Activated naive CD4-positive, alpha-beta T cell treated with anti-CD3 and anti-CD28 coated beads for 36 hours (primary cell): ENCODE measurements around the gene ARHGAP44. TPM values are rescaled to one million over a fixed set of nuclear protein-coding genes. Genes with fewer than 3 reads are reported as not detected.
"Not testable (repeated sequence)": the region's sequence is repeated elsewhere in the genome, so short reads cannot be mapped to it uniquely, and the experiment has no call there.

Experiments used
- CTCF ChIA-PET: fragments of 350-600 bp; sonication (Branson Sonifier 250); formaldehyde crosslinking; loops from one replicate; lab custom pipeline; 2021; ENCODE audit warnings: antibody characterized with exemption; lab: Charles Lee
- DNase-seq: peaks from one replicate; pipeline ENCODE4 v3.0.0-alpha.2; 2020
- H3K27ac Mint-ChIP-seq: one replicate; pipeline ENCODE4 v1.8.0; 2021; ENCODE audit warnings: mild to moderate bottlenecking, mixed read lengths
- H3K27me3 Mint-ChIP-seq: one replicate; pipeline ENCODE4 v1.8.0; 2021; ENCODE audit warnings: low read depth, mixed read lengths
- H3K36me3 Mint-ChIP-seq: one replicate; pipeline ENCODE4 v1.8.0; 2021; ENCODE audit warnings: low read depth, mixed read lengths
- H3K4me1 Mint-ChIP-seq: one replicate; pipeline ENCODE4 v1.8.0; 2021; ENCODE audit warnings: low read depth, mixed read lengths
- H3K4me3 Mint-ChIP-seq: one replicate; pipeline ENCODE4 v1.8.0; 2021; ENCODE audit warnings: mild to moderate bottlenecking, moderate library complexity, mixed read lengths
- H3K9me3 Mint-ChIP-seq: one replicate; pipeline ENCODE4 v1.8.0; 2021; ENCODE audit warnings: mixed read lengths
- intact Hi-C: fragments of 100-400 bp; cut with micrococcal nuclease; formaldehyde crosslinking; loops from one replicate; pipeline ENCODE4 v1.15.1; 2023
- total RNA-seq, 2 experiments: library from RNA; stranded (reverse); gene quantifications; one replicate each; pipeline ENCODE4 v1.2.3, GENCODE V29; 2021

Gene ARHGAP44
- total RNA-seq, 2 experiments from 2014 or later, result 0.12 TPM; not detected in 1

GRCh38 chr17:12873415-12874125 lies 84.3 kb downstream of the ARHGAP44 start:
- H3K4me1 Mint-ChIP-seq, H3K27me3 Mint-ChIP-seq, H3K27ac Mint-ChIP-seq, DNase-seq, CTCF ChIA-PET, H3K36me3 Mint-ChIP-seq, H3K4me3 Mint-ChIP-seq, intact Hi-C loops: not testable (repeated sequence)
- peaks cover 12% of the 10 kb centered on the region for H3K9me3 Mint-ChIP-seq

DNA sequence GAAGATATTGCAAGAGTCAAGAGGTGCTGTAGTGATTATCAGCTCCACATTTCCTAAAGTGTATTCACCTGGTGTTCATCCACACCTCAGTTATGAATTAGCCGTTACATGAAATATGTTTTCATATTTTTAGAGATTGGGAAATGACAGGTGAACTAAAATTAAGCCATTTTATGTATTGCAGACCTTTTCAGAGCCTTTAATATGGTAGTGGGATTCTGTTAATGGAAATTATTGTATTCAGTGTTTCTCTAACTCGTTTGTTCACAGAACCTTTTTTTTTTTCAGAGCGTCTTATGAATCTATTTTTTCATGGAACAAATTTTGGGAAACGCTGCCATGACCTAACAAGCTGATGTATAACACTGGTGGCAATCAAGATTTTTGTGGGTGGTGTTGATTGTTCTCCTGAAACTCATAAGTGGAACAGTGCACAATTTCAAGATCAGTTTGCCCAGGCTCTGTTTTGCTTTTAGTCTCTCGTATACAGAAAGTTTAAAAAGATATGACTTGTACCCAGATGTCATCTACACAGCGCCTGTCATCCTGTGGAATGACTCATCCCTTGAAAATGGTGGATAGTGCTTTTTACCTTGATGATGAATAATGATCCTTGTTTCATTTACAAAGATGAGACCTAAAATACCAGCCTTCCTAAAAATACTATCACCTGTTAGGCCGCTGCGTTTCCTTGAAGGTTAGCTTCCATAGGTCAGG lies 88.8 kb downstream of the ARHGAP44 start:
- H3K27me3 Mint-ChIP-seq, result no peaks in the 10 kb centered on the region
- no peaks in the 10 kb centered on the region for H3K36me3 Mint-ChIP-seq
- no peak for DNase-seq
- H3K4me3 Mint-ChIP-seq, result no peak overlapping the region
- CTCF ChIA-PET, result no interaction called here
- no peaks in the 10 kb centered on the region for H3K4me1 Mint-ChIP-seq
- H3K9me3 Mint-ChIP-seq, result peaks cover 6% of the 10 kb centered on the region
- H3K27ac Mint-ChIP-seq, result no peak overlapping the region
- intact Hi-C loops, result no loop called here

- H3K4me3 Mint-ChIP-seq, H3K27me3 Mint-ChIP-seq, H3K4me1 Mint-ChIP-seq, intact Hi-C loops, CTCF ChIA-PET, H3K27ac Mint-ChIP-seq, H3K36me3 Mint-ChIP-seq, DNase-seq, H3K9me3 Mint-ChIP-seq: not testable (repeated sequence)
Measured at GRCh38 chr17:12879096-12879495, 89.8 kb downstream of the ARHGAP44 start.

GRCh38 chr17:12883472-12883871 lies 94.2 kb downstream of the ARHGAP44 start:
- Mint-ChIP-seq H3K27ac (no peak overlapping the region), H3K36me3 (no peaks in the 10 kb centered on the region), H3K9me3 (peaks cover 5% of the 10 kb centered on the region), H3K4me3 (no peak overlapping the region), H3K27me3 (peaks cover 3% of the 10 kb centered on the region), H3K4me1 (no peaks in the 10 kb centered on the region)
- CTCF ChIA-PET, result no interaction called here
- intact Hi-C loops, result no loop called here
- no peak for DNase-seq

- H3K27ac Mint-ChIP-seq, result no peak overlapping the region
- H3K36me3 Mint-ChIP-seq, result no peaks in the 10 kb centered on the region
- peaks cover 4% of the 10 kb centered on the region for H3K9me3 Mint-ChIP-seq
- no peak for DNase-seq
- H3K4me3 Mint-ChIP-seq, result no peak overlapping the region
- CTCF ChIA-PET, result no interaction called here
- H3K4me1 Mint-ChIP-seq, result no peaks in the 10 kb centered on the region
- intact Hi-C loops, result no loop called here
- peaks cover 5% of the 10 kb centered on the region for H3K27me3 Mint-ChIP-seq
Measured at GRCh38 chr17:12887088-12887487, 97.8 kb downstream of the ARHGAP44 start.

DNA sequence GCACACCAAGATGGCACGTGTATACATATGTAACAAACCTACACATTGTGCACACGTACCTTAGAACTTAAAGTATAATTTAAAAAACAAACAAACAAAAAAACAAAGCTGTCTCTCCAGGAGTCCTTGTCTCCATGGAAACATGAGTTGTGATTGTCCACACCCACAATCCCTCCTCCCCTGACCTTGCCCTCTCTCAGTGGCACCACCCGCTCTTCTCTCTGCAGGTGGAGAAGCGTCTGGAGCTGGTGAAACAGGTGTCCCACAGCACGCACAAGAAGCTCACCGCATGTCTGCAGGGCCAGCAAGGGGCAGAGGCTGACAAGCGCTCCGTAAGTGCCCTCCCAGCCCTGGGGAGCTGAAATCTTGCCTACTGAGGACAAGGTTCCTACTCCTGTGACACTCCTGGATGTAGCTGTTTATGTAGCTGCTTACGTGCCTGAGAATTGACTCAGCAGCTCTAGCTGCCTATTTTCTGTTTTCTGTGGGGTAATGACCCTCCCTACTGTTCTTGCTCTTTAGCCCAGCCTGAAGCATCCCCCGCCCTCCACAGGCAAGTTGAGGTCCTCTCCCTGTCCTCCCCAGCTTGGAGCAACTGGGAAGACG lies 107.0 kb downstream of the ARHGAP44 start:
- H3K27me3 Mint-ChIP-seq, result no peaks in the 10 kb centered on the region
- intact Hi-C loops, result no loop called here

GRCh38 chr17:12898110-12898509 lies 108.8 kb downstream of the ARHGAP44 start:
- Mint-ChIP-seq H3K4me1 (no peaks in the 10 kb centered on the region), H3K27ac (no peak overlapping the region), H3K9me3 (peaks cover 18% of the 10 kb centered on the region), H3K27me3 (no peaks in the 10 kb centered on the region), H3K36me3 (peaks cover 2% of the 10 kb centered on the region), H3K4me3 (no peak overlapping the region)
- intact Hi-C loops, result no loop called here
- no peak for DNase-seq
- CTCF ChIA-PET, result no interaction called here

More for the DNA sequence above, 107.0 kb downstream of the ARHGAP44 start:
- no peak overlapping the region for H3K4me3 Mint-ChIP-seq
- CTCF ChIA-PET, result interaction anchor here (0.7 kb wide), 1 partner anchor 107 kb away, joined by 3 read pairs; no protein-coding TSS in a partner anchor
- H3K27ac Mint-ChIP-seq, result no peak overlapping the region
- H3K36me3 Mint-ChIP-seq, result peaks cover 2% of the 10 kb centered on the region
- no peak for DNase-seq
- H3K9me3 Mint-ChIP-seq, result peaks cover 24% of the 10 kb centered on the region
- no peaks in the 10 kb centered on the region for H3K4me1 Mint-ChIP-seq

DNA sequence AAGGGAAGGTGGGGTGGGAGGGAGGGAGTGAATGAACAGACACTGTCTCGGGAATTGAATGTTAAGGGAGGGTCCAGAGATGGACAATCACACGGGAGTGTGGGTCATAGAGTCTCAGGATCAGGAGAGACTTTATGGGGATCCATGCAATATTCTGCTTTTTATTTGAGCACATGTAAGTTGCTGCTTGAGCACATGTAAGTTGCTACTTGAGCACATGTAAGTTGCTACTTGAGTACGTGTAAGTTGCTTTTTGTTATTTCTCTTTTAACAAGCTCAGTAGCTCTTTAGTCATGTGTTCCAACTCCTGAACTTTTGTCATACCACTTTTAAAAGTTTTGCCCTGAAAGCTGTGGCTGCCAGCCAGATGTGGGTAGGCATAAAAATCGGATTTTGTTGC lies 110.3 kb downstream of the ARHGAP44 start:
- peaks cover 16% of the 10 kb centered on the region for H3K9me3 Mint-ChIP-seq
- H3K4me3 Mint-ChIP-seq, result no peak overlapping the region
- intact Hi-C loops, result no loop called here
- CTCF ChIA-PET, result no interaction called here
- H3K27ac Mint-ChIP-seq, result no peak overlapping the region
- DNase-seq, result no peak
- H3K36me3 Mint-ChIP-seq, result peaks cover 2% of the 10 kb centered on the region
- H3K4me1 Mint-ChIP-seq, result no peaks in the 10 kb centered on the region
- H3K27me3 Mint-ChIP-seq, result peaks cover 3% of the 10 kb centered on the region

DNA sequence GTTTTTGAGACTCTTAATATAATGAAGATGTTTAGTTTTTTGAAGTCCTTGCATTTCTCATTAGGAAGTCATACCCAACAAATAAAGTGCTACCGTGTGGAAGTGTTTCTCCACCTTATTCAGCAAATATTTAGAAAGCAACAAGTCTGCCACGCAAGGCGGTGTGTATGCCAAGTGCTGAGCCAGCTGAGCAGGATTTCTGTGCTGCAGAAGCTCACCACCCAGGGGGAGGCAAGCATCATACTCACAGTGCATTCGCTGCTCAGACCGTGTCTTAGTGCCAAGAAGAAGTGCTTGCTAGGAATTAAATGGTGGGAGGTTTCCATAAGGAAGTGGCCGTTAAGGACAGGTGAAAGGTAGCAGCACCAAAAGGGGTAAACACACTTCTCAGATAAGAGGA lies 111.2 kb downstream of the ARHGAP44 start:
- DNase-seq, result no peak
- Mint-ChIP-seq H3K27me3 (peaks cover 3% of the 10 kb centered on the region), H3K4me1 (no peaks in the 10 kb centered on the region), H3K4me3 (no peak overlapping the region), H3K9me3 (peaks cover 14% of the 10 kb centered on the region), H3K27ac (no peak overlapping the region), H3K36me3 (peaks cover 2% of the 10 kb centered on the region)
- CTCF ChIA-PET, result no interaction called here
- intact Hi-C loops, result no loop called here

- Mint-ChIP-seq H3K4me1 (no peaks in the 10 kb centered on the region), H3K4me3 (no peak overlapping the region), H3K27me3 (peaks cover 3% of the 10 kb centered on the region), H3K36me3 (peaks cover 2% of the 10 kb centered on the region), H3K9me3 (peaks cover 18% of the 10 kb centered on the region), H3K27ac (no peak overlapping the region)
- CTCF ChIA-PET, result no interaction called here
- no peak for DNase-seq
- intact Hi-C loops, result no loop called here
Measured at GRCh38 chr17:12902046-12902445, 112.7 kb downstream of the ARHGAP44 start.

- CTCF ChIA-PET, result no interaction called here
- Mint-ChIP-seq H3K4me3 (no peak overlapping the region), H3K27ac (no peak overlapping the region), H3K9me3 (peaks cover 10% of the 10 kb centered on the region), H3K4me1 (no peaks in the 10 kb centered on the region), H3K27me3 (peaks cover 3% of the 10 kb centered on the region), H3K36me3 (no peaks in the 10 kb centered on the region)
- DNase-seq, result no peak
- intact Hi-C loops, result no loop called here
Measured at GRCh38 chr17:12907477-12907876, 118.2 kb downstream of the ARHGAP44 start.

GRCh38 chr17:12909046-12909445 lies 119.7 kb downstream of the ARHGAP44 start:
- no peak for DNase-seq
- Mint-ChIP-seq H3K36me3 (no peaks in the 10 kb centered on the region), H3K27me3 (peaks cover 5% of the 10 kb centered on the region), H3K4me1 (no peaks in the 10 kb centered on the region), H3K4me3 (no peak overlapping the region), H3K27ac (no peak overlapping the region), H3K9me3 (peaks cover 10% of the 10 kb centered on the region)
- CTCF ChIA-PET, result no interaction called here
- intact Hi-C loops, result no loop called here
